Kasumi-1 (cell line): ENCODE results near the gene OPCML.

Experiments
- DNase-seq, 2 experiments: peaks; one replicate each; lab custom pipeline; 2025; lab: John Stamatoyannopoulos, UW

Gene OPCML

DNA sequence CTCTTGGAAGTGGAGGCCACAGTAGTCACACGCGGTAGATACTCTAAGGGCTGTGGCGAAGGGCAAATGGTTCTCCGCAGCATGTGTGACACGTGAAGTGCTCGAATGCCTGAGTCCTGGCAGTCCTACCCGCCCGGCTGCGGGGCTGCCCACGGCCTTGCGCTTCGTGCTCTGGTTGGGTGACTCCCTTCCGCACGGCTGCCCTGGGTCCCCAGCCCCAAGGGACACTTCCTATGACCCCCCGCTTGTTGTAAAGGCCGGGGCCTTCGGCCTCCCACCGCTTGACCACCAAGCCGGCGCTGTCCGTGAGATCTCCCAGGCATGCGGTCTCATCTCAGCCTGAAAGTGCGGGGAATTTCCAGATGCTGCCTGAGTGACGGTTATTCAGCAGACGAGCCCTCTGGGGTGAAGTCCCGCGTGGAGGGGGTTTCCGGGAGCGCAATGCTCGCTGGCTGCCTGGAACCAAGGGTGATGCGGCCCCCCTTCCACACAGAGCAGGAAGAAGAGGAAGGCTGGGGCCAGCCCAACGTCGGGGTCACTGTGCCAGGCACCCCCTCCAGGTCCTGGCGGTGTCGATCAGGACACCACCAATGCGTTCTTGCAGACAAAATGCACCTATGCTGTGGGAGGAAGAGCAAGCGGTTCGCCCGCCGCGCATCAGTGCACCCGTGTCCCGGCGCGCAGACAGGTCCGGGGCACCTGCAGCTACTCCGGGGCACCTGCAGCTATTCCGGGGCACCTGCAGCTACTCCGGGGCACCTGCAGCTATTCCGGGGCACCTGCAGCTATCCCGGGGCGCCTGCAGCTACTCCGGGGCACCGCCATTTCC lies 171.2 kb downstream of the OPCML start:
- DNase-seq: no peak

DNA sequence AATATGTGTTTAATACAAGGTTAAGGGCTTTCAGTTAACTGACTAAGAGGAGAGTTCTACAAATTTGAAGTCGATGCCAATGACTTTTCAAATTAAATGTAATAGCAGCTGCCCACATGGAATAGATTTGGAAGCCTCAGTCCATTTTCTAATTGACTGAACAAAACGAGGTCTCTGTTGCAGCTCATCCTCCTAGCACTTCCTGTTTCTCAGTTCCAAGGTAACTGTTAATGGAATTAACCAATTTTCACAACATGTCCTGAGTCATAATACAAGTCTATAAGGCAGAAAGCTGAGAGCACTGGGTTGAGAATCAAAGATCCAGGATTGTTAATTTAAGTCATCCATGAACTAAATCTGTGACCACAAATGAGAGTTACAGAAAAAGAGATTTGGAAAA lies 177.2 kb downstream of the OPCML start:
- DNase-seq: no peak

DNA sequence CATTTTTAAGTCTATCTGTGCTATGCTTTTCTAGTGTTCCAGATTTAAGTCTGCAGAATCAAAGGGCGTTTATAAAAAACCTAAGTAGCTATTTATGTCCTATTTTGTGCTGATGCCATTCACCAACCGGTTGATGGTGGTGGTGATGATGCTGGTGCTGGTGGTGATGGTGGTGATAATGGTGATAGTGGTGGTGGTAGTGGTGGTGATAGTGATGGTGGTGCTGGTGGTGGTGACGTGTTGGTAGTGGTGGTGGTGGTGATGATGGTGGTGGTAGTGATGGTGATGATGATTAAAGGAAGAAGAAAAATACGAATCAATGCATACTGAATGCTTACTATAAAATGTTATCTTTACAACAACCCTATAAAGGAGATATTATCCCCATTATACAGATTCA lies 178.2 kb downstream of the OPCML start:
- no peak for DNase-seq

DNA sequence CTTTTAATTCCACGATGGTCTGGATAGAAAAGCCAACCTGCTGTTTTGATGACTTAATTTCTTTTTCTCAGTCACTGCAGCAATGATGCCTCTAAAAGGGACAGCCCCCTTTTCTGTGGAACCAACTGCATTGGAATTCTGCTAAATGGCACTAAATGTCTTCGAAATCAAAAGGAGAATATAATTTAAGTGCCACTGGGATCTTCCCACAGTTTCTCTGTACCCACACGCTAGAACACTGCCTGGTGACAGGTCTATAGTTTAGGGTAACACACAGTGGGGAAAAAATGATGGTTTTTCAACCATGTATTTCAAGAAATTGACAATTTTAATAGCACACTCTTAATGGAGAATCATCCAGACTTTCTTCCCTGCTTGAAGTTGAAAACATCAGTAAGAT lies 182.3 kb downstream of the OPCML start:
- DNase-seq: no peak

DNA sequence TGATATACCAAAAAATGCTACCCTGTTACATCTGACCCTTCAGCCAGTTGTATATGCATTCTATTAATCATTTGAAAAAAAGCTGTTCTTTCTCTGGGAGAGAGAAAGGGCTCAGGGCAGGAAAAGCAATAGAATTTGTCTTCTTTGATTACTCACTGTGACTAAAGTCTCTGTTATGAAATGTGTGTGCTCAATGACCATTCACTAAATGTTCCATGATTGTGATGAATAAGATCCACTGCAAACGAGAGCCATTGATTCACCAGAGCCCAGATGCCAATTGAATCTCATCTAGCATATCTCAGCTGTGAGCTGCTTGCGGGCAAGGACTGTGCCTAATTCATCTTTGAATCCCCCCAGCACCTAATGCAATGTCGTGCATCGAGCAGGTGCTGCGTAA lies 184.3 kb downstream of the OPCML start:
- no peak for DNase-seq

DNA sequence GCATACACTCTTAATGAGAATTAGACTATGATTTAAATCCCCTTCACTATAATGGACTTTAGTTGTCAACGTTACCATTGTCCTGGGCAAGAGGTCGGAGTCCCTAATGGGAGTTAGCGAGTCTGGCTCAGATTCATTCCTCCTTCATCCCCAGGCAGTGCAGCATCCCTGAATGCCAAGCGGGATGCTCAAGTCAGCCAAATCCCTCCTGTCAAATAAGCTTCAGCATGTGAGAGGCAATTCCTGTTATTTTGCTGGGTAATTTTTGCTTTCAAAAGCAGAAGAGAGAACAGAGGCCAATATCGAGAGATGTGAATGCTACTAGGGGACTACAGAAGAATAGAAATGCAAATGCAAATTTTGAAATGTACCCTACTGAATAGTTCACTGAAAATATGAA lies 186.2 kb downstream of the OPCML start:
- DNase-seq: no peak

DNA sequence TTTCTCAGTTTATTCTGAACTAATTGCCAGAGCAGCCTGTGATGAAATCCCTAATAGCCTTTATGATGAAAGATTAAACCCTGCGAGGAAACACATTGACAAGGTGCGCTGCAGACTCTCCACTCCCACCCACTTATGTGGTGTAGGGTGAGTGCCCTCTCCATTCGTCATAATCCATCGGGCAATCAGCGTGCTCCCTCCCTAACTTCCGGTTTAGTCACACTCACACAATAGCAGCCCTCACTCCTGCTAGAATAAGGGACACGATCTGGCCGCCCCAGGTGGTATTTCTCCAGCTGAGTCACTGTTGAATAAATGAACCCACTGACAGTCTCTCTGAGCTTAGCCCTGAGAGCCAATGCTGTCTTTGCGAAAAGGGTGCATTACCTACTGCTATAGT lies 188.3 kb downstream of the OPCML start:
- no peak for DNase-seq

DNA sequence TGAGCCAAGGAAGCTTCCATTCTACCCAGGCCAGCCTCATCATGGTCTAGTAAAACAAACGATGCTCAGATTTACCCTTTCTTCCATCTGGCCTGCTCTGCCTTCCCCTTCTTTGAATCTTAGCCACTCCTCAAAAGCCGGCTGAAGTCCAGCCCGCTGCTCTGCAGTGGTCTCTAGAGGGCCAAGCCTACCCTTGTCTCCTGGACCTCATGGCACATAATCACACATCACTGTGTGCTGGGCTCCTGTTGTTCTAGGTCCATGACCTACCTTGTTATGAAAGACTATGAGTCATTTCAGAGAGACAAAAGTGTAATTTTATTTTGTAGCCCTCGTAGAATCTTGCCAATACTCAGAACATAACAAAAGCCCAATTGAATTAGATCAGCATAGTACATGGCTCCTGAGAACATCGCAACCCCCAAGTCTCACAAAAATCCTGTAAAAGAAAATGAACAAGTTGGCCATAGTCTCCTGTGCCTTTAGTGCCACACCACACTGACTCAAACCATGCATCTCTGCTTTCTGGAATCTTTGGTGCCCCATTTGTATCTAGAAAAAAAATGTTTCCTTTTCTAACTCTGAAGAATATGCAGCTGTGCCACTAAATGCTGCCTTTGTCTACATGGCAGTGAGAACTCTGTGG lies 192.7 kb downstream of the OPCML start:
- DNase-seq: no peak

DNA sequence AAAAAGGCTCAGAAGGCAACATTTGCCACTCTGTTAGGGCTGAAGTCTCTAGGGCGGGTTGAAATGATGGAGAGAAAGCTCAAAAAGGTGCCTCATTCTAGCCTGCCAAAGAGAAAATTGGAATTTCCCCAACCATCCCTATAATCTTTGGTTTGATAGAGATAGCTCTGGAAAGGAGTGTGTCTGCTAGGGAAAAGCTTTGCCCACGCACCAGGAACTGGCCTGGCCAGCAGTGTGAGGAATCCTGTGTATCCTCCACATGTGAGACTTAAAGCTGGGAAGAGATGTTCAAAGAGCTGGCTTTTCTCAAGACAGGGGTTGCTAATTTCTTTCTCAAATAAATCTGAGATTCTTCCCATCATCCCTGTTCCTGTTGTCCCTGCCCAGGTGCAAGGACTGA lies 193.7 kb downstream of the OPCML start:
- DNase-seq: no peak

DNA sequence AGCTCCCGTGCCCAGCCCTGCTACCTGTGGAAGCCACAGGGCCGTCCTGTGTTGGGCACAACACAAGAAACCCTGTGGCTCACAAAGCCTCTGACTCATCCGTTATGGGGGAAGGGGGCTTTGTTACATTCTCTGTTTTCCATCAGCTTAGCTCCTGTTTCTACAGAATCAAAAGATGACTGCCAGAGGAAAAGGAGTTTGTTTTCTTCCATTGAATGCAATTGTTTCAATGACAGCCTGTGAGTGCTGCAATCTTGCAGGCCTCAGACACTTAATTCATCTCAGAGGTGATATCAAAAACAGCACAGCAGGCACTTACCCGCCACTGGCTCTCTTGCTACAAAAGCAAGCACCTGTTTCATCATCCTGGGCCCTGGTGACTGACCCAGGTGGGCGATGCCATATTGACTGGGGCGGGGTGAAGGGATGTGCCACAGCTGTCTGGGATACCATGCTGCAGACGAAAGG lies 194.3 kb downstream of the OPCML start:
- DNase-seq: no peak

DNA sequence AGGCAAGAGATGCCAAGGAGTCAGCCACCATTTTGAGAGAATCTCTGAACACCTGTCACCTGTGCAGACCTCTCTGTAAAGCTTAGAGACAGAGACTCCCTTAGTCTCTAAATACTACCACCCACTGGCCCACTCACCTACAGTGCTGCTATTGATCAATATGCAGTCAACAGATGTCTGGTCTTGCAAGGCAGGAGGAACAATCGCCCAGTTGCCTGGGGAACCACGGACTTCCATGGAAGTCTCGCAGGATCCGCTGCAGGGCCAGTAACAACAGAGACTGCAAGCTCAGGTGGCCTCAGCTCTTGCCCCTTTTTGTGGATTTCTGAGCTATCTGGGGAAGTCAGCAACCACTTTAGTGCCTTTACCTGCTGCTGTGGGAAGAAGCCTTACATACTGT lies 195.1 kb downstream of the OPCML start:
- DNase-seq: no peak

DNA sequence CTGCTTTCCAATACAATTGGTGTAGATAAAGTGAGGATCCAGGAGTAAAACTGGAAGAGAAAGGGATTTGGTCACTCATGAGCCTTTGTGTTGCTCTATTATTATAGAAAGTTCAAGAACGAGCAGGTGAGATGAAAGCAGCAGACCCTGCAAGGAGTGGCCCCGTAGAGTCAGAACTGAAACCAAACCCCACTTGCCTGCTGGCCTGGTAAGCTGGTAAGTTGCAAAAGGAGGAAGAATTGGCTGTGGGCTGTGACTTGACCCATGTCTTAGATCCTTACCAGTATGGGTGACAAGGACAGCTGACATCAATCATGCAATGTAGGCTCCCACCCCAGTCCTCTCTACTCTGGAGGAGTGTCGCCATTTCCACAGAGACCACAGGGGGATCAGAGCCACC lies 201.3 kb downstream of the OPCML start:
- DNase-seq: no peak

DNA sequence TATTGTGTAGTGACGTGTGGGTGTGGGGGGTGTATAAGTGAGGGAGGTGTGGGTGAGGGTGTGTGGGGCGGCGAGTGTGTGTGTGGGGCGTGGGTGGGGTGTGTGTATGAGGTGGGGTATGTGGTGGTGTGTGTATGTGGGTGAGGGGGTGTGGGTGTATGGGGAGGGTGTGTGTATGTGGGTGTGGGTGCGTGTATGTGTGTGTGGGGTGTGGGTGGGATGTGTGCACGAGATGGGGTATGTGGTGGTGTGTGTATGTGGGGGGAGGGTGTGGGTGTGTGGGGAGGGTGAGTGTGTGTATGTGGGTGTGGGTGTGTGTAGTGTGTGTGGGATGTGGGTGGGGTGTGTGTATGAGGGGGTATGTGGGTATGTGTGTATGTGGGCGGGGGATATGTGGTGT lies 205.5 kb downstream of the OPCML start:
- no peak for DNase-seq

DNA sequence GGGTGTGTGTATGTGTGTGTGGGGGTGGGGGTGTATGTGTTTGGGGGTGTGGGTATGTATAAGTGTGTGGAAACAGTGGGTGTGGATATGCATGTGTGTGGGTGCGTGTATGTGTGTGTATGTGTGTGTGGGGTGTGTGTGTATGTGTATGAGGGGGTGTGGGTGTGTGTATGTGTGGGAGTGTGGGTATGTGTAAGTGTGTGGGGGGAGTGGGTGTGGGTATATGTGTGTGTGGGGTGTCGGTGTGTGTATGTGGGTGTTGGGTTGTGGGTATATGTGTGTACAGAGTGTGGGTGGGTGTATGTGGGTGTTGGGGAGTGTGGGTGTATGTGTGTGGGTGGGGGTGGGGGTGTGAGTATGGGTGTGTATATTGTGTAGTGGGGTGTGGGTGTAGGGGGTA lies 206.0 kb downstream of the OPCML start:
- no peak for DNase-seq

DNA sequence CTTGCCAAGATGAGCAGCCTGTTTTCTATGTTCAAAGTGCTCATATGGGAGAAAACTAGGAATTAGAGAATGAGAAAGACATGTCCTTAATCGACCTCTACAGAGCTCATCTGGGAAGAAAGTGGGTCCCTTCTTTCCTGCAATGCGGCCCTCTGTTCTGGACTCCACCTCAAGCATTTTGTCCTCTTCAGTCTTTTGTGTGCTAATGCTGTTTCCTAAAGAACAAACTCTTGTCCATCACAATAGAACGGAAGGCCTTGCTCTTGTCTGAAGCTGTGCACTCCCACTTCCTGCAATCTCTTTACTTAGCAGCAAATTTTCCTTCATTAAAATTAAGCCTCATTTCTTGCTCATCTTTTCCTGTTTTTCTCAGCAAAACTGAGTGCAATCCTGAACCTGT lies 206.6 kb downstream of the OPCML start:
- no peak for DNase-seq

DNA sequence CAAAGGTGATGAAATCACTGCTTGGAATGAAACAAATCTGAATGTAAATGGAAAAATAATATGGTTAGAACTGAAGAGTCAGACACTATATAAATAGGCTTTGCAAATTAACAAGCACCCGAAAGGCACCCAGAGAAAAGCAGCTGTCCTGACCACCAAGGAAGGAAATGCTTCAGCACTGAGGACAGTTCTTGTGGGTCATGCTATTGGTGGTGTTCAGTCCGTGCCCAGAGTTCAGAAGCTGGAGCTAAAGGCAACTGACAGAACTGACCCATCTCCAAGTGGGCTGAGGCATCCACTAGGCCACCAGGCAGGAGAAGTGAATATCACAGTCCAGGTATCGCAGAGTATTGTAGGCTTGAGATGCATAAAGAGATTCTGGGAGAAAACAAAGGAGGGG lies 208.9 kb downstream of the OPCML start:
- DNase-seq: no peak

DNA sequence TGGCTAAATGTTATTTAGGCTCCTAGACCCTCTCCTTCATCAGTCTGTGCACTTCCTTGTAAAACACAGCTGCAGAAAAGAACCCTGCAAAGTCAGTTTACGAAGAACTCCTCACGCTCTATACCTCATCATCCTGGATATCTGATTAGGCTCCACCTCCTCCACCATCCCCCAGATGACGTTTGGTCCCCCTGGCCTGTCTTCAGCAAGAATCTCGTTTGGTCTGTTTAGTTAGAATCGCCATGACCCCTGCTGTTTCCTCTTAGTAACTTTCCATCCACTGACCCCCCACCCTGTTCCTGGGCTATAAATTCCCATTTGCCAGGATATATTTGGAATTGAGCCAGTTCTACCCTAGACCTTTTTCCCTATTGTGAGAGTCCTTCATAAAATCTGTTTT lies 214.1 kb downstream of the OPCML start:
- no peak for DNase-seq

DNA sequence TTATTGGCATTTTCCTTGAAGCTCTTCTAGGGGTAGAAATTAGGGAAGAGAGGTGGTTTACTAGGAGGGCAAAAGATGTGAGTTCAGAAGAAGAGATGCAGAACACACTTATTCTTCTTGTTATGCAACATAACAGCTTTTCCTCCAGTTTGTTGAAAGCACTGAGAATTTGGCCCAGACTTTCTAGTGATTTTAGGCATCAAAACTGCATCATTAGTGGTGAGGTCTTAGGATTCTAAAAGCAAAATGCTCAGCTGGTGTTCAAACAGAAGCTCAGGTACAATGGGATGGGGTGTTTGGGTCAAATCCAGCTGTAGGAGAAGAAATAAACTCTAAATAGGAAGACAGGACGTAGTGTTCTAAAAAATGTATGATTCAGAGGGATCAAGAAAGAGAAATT lies 221.1 kb downstream of the OPCML start:
- DNase-seq: no peak

DNA sequence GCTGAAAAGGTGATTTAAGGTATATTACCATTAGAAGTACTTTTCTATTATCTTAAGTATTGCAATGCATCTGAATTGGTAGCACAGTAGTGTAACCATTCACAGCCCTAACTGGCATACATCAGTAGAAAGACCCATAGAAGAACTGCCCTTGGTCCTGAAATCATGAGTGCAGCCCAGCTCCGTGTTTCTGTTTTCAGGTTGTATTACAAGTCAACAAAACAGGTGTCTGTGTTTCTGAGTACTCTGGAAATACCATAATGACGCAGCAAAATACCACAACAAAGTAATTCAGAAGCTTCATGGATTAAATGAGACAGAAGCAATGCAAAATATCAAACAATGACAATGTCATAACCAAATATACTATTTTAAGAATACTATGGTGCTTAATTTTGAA lies 226.3 kb downstream of the OPCML start:
- DNase-seq: no peak

DNA sequence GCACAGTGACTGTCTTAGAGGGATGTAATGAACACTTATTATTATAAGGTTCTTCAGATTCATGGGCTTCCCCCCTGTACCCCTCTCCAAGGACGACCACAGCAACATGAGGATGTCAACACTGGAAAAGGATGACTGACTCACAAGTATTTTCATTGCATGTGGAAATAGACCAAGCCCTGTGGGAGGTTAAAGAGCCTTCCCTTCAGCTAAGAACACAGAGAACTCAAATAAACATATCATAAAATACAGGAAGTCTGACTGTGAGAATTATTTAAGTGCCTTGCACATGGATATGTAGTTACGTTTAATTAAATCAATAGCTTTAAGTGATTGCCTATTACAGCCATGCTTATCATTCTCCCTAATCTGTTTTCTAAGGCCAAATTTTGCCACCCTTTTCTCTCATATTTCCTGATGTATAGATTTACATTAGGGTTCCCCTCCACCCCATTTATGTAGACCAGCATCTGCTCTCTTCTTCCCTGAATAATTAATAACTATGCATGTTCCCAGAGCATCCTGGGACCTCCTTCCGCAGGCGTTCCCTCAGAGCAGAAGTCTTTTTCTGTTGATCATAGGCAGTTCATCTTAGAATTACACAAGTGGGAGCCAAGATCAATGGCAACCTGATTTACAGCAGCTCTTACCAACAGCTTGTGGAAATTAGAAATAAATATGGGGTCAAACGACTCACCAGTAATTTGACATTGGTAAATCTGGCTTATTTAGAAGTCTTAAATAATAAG lies 226.9 kb downstream of the OPCML start:
- DNase-seq: no peak

DNA sequence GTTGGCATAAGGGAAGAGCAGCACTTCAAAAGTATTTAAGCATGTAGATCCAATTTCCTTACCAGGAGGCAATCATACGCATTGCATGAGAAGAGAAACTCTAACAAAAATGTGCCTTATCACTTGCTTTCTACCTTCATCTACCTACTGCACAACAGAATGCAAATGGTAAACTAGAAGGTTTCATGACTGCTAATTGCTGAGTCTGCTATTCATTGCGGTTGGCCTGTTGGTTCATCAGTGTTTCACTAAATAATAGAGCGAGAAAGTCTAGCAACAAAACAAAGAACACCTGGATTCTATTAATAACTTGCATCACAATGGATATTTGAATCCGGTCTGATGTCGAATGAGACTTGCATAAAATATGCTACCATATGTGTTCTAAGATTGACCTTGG lies 229.0 kb downstream of the OPCML start:
- DNase-seq: no peak

DNA sequence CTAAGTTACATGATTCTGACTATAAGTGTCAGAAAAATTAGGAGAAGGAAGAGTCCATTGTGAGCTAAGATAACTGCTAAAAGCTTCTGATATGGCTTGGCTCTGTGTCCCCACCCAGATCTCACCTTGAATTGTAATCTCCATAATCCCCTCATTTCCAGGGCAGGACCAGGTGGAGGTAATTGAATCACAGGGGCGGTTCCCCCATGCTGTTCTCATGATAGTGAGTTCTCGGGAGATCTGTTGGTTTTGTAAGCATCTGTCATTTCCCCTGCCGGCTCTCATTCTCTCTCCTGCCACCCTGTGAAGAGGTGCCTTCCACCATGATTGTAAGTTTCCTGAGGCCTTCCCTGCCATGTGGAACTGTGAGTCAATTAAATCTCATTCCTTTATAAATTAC lies 230.2 kb downstream of the OPCML start:
- DNase-seq: no peak

DNA sequence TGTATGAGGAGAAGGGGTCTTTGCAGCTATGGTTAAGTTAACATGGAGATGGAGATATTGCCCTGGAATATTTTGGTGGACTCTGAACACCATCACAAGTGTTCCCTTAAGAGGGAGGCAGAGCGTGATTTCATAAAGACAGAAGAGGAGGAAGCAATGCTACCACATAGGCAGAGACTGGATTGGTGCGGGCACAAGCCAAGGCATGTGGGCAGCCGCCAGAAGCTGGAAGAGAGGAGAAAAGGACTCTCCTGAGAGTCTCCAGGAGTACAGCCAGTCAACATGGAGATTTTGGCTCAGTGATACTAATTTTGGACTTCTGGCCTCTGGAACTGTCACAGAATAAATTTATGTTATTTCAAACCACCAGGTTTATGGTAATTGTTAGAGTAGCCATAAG lies 231.6 kb downstream of the OPCML start:
- DNase-seq: no peak
